Epithelial cell of alveolus of lung (primary cell): ENCODE data around the gene PITX3. TPM values are rescaled to one million over a fixed set of nuclear protein-coding genes. Genes with fewer than 3 reads are reported as not detected.

ENCODE experiments used
- total RNA-seq: library from RNA; depleted of rRNA; stranded (reverse); fragments of >200 nt; gene quantifications from 2 replicates; pipeline ENCODE4 v1.2.1, GENCODE V29; 2015

Gene PITX3
- 0.16 and 1.3 TPM in 2 replicates for total RNA-seq

GRCh38 chr10:102241444-102242117 is at the start of gene PITX3:
Gene PITX3, minus strand, starts transcription at chr10:102241512. Its CDS starts 9,432 bp downstream, at chr10:102232080.

GRCh38 chr10:102245082-102245931 is 4.0 kb upstream of the PITX3 start, which contains the start of gene GBF1:
Gene GBF1, plus strand, starts transcription at chr10:102245532. Its CDS starts 13,407 bp downstream, at chr10:102258939.

GRCh38 chr10:102225646-102226541 is 15.4 kb downstream of the PITX3 start, which contains the start of gene ELOVL3:
Gene ELOVL3, plus strand, starts transcription at chr10:102226299. Its CDS starts 250 bp downstream, at chr10:102226549.

Other genes with a start within 250 kb of the PITX3 start
- gene ARMH3, start 185.3 kb downstream of the PITX3 start, total RNA-seq, result 3.2 and 7.4 TPM in 2 replicates
- 34.1 and 40.9 TPM in 2 replicates for gene HPS6, start 176.2 kb downstream of the PITX3 start, total RNA-seq
- gene LDB1, start 121.1 kb downstream of the PITX3 start, total RNA-seq, result 23.3 and 49.0 TPM in 2 replicates
- 14.6 and 23.0 TPM in 2 replicates for gene PPRC1, start 108.5 kb downstream of the PITX3 start, total RNA-seq
- 59.4 and 68.0 TPM in 2 replicates for gene NOLC1, start 89.1 kb downstream of the PITX3 start, total RNA-seq
- 1.3 TPM in 1 of 2 replicates, not detected in the other for gene ELOVL3, start 15.2 kb downstream of the PITX3 start, total RNA-seq
- gene GBF1, start 4.0 kb upstream of the PITX3 start, total RNA-seq, result 30.1 and 39.0 TPM in 2 replicates
- gene NFKB2, start 154.2 kb upstream of the PITX3 start, total RNA-seq, result 19.2 and 52.1 TPM in 2 replicates
- gene PSD, start 177.3 kb upstream of the PITX3 start, total RNA-seq, result 6.8 and 12.2 TPM in 2 replicates
- 14.6 and 14.7 TPM in 2 replicates for gene FBXL15, start 179.3 kb upstream of the PITX3 start, total RNA-seq
- gene CUEDC2, start 191.1 kb upstream of the PITX3 start, total RNA-seq, result 122 and 133 TPM in 2 replicates
- gene C10orf95, start 210.0 kb upstream of the PITX3 start, total RNA-seq, result not detected in 2 replicates